HepG2 (cell line): ENCODE data around the gene SOCS1. TPM values are rescaled to one million over a fixed set of nuclear protein-coding genes. Genes with fewer than 3 reads are reported as not detected.

Source experiments
- ATAC-seq: fragments of 200-7000 bp; cut with Tn5 transposase; 3 replicates; pipeline ENCODE4 v1.9.1; 2020; ENCODE audit warnings: mild to moderate bottlenecking, moderate library complexity
- BruUV-seq: library from RNA; stranded (reverse); fragments of 400-500 nt; replicated peaks from 2 replicates; lab custom pipeline; 2021; lab: Mats Ljungman, UMichigan
- CTCF ChIA-PET: fragments of 300-600 bp; formaldehyde crosslinking; extraction: SDS; loops from one replicate; lab custom pipeline; 2021; ENCODE audit warnings: low total read pairs, inconsistent platforms, low intra/inter-chr PET ratio; lab: Yijun Ruan, JAX
- POLR2A ChIA-PET: fragments of 350-600 bp; sonication (Branson Sonifier 250); formaldehyde crosslinking; loops from one replicate; lab custom pipeline; 2020; ENCODE audit warnings: antibody characterized with exemption, inconsistent platforms; lab: Yijun Ruan, JAX
- DNase-seq: peaks from one replicate; pipeline ENCODE4 v3.0.0-alpha.2; 2015; ENCODE audit warnings: low spot score
- FAIRE-seq: peaks from 3 replicates; lab custom pipeline; 2011; peaks lifted over from hg19 to GRCh38; lab: Jason Lieb, UNC
- H2AFZ ChIP-seq: one replicate; pipeline ENCODE4 v1.6.1; 2011; ENCODE audit warnings: low read length, inconsistent platforms
- H3K27ac ChIP-seq: fragments of 300-600 bp; 3 replicates; pipeline ENCODE4 v1.8.0; 2011; ENCODE audit warnings: mixed run types, mild to moderate bottlenecking, mixed read lengths, low read length, inconsistent platforms; ENCODE audit not compliant: insufficient read depth; ENCODE audit errors: extremely low read length
- H3K27me3 ChIP-seq, 2 experiments: fragments of 200-600 bp in 1 of 2; 2 replicates in 1 of 2; 3 replicates in 1 of 2; pipeline versions ENCODE4 v1.6.0 to v1.8.0; 2011; ENCODE audit warnings: low read length in 2 of 2, mild to moderate bottlenecking in 2 of 2, moderate library complexity in 2 of 2, inconsistent platforms in 1 of 2; ENCODE audit not compliant: insufficient read depth in 2 of 2, control insufficient read depth in 1 of 2
- H3K36me3 ChIP-seq, 2 experiments: fragments of 200-600 bp in 1 of 2; replicated peaks in 1 of 2; 2 replicates in 1 of 2; 3 replicates in 1 of 2; pipeline versions ENCODE4 v1.5.1 to v1.8.0; 2011; ENCODE audit warnings: low read length in 2 of 2, inconsistent platforms in 1 of 2; ENCODE audit not compliant: insufficient read depth in 2 of 2, control insufficient read depth in 1 of 2
- H3K4me1 ChIP-seq: 2 replicates; pipeline ENCODE4 v1.5.1; 2012; ENCODE audit warnings: low read length, inconsistent platforms; ENCODE audit not compliant: insufficient read depth
- H3K4me2 ChIP-seq: 2 replicates; pipeline ENCODE4 v1.6.0; 2011; ENCODE audit warnings: low read depth, low read length, inconsistent platforms
- H3K4me3 ChIP-seq, 3 experiments: fragments of 200-600 bp in 1 of 3; sonication (generic), shearing (Covaris generic) in 1 of 3; replicated peaks in 1 of 3; 2 replicates each; pipeline ENCODE4 v1.5.1; 2011 to 2016; ENCODE audit warnings: low read length in 3 of 3, inconsistent platforms in 2 of 3, low read depth in 2 of 3, mild to moderate bottlenecking in 2 of 3, control low read depth in 1 of 3, mixed read lengths in 1 of 3; ENCODE audit not compliant: insufficient read depth in 1 of 3
- H3K79me2 ChIP-seq: one replicate; pipeline ENCODE4 v1.6.1; 2011; ENCODE audit warnings: low read length, inconsistent platforms; ENCODE audit not compliant: insufficient read depth
- H3K9ac ChIP-seq: 2 replicates; pipeline ENCODE4 v1.6.0; 2011; ENCODE audit warnings: mild to moderate bottlenecking, low read depth, low read length, inconsistent platforms; ENCODE audit not compliant: insufficient read depth
- H3K9me3 ChIP-seq: 2 replicates; pipeline ENCODE4 v1.5.1; 2012; ENCODE audit warnings: mild to moderate bottlenecking, low read length
- H4K20me1 ChIP-seq: 2 replicates; pipeline ENCODE4 v1.6.0; 2011; ENCODE audit warnings: inconsistent platforms, mild to moderate bottlenecking, low read length, moderate library complexity; ENCODE audit not compliant: insufficient read depth
- CSRNP1 ChIP-seq: sonication (generic); formaldehyde crosslinking; IDR thresholded peaks from 2 replicates; pipeline ENCODE4 v1.8.1; 2023; ENCODE audit warnings: mild to moderate bottlenecking, missing genetic modification reagents
- DNMT3B ChIP-seq: conservative IDR thresholded peaks from 2 replicates; pipeline ENCODE4 v1.6.1; 2016; ENCODE audit warnings: missing biosample characterization, control low read depth
- EZH2 ChIP-seq: conservative IDR thresholded peaks from 2 replicates; pipeline ENCODE4 v1.6.1; 2012; ENCODE audit warnings: mild to moderate bottlenecking, low read depth, low read length, moderate library complexity
- GZF1 ChIP-seq: sonication (generic); formaldehyde crosslinking; IDR thresholded peaks from 2 replicates; pipeline ENCODE4 v1.5.1; 2020; ENCODE audit warnings: mild to moderate bottlenecking, missing genetic modification reagents
- HINFP ChIP-seq: sonication (generic); formaldehyde crosslinking; IDR thresholded peaks from 2 replicates; pipeline ENCODE4 v1.4.0; 2020; ENCODE audit warnings: low read depth, mild to moderate bottlenecking, missing genetic modification reagents
- HNRNPL ChIP-seq: fragments of 200-400 bp; formaldehyde crosslinking; IDR thresholded peaks from 2 replicates; pipeline ENCODE4 v1.6.1; 2017; ENCODE audit warnings: mild to moderate bottlenecking, low read depth, low read length
- MAFG ChIP-seq: sonication (generic); formaldehyde crosslinking; IDR thresholded peaks from 2 replicates; pipeline ENCODE4 v1.5.1; 2020; ENCODE audit warnings: mild to moderate bottlenecking, missing genetic modification reagents
- NFYC ChIP-seq: IDR thresholded peaks from 2 replicates; pipeline ENCODE4 v1.6.1; 2016; ENCODE audit warnings: missing genetic modification reagents, missing compliant biosample characterization
- PHF8 ChIP-seq: sonication (generic); formaldehyde crosslinking; IDR thresholded peaks from 2 replicates; pipeline ENCODE4 v1.5.0; 2020; ENCODE audit warnings: missing genetic modification reagents
- RBM22 ChIP-seq: fragments of 200-400 bp; formaldehyde crosslinking; optimal IDR thresholded peaks from 2 replicates; pipeline ENCODE3; 2017; ENCODE audit warnings: mild to moderate bottlenecking, low read length, moderate library complexity
- TBX3 ChIP-seq: fragments of 450-650 bp; IDR thresholded peaks from 2 replicates; pipeline ENCODE4 v1.6.1; 2017; ENCODE audit warnings: antibody characterized with exemption, mild to moderate bottlenecking, inconsistent platforms, borderline replicate concordance
- ZBTB34 ChIP-seq: sonication (generic); formaldehyde crosslinking; IDR thresholded peaks from 2 replicates; pipeline ENCODE4 v1.8.0; 2022; ENCODE audit warnings: mild to moderate bottlenecking, missing genetic modification reagents
- ZFX ChIP-seq: sonication (generic); formaldehyde crosslinking; IDR thresholded peaks from 2 replicates; pipeline ENCODE4 v1.4.0; 2020; ENCODE audit warnings: mild to moderate bottlenecking, low read depth, missing genetic modification reagents, moderate library complexity
- ZFY ChIP-seq: sonication (generic); formaldehyde crosslinking; IDR thresholded peaks from 2 replicates; pipeline ENCODE4 v1.4.0; 2020; ENCODE audit warnings: missing genetic modification reagents
- ZNF317 ChIP-seq: sonication (generic); formaldehyde crosslinking; IDR thresholded peaks from 2 replicates; pipeline ENCODE4 v1.5.0; 2020; ENCODE audit warnings: mild to moderate bottlenecking, missing genetic modification reagents
- ZNF34 ChIP-seq: sonication (generic); formaldehyde crosslinking; IDR thresholded peaks from 2 replicates; pipeline ENCODE4 v1.4.0; 2020; ENCODE audit warnings: mild to moderate bottlenecking, missing genetic modification reagents, borderline replicate concordance
- ZNF451 ChIP-seq: sonication (generic); formaldehyde crosslinking; IDR thresholded peaks from 2 replicates; pipeline ENCODE4 v1.5.0; 2020; ENCODE audit warnings: mild to moderate bottlenecking, missing genetic modification reagents
- ZNF577 ChIP-seq: sonication (generic); formaldehyde crosslinking; IDR thresholded peaks from 2 replicates; pipeline ENCODE4 v1.4.0; 2020; ENCODE audit warnings: mild to moderate bottlenecking, low read depth, missing genetic modification reagents, borderline replicate concordance
- WGBS: methylation state at CpG from one replicate; pipeline ENCODE4 v1.1.6; 2017; ENCODE audit warnings: low lambda C conversion rate; 5-methylcytosine and 5-hydroxymethylcytosine counted together
- in situ Hi-C: cut with HindIII; loops from 2 replicates; pipeline ENCODE4 v1.10.0; 2017; ENCODE audit warnings: low pct_unique_long_range_greater_than_20kb; ENCODE audit not compliant: extremely low pct_ligation_motif_present
- intact Hi-C: fragments of 100-400 bp; cut with micrococcal nuclease; formaldehyde crosslinking; loops from one replicate; pipeline ENCODE4 v1.10.0; 2022; ENCODE audit not compliant: unreplicated experiment
- polyA plus RNA-seq, 8 experiments: library from polyadenylated mRNA; depleted of rRNA in 3 of 8; stranded (reverse) in 7 of 8; unstranded in 1 of 8; fragments of >200 nt; fragmentation: Illumina TruSeq in 4 of 8; extraction: Trizol in 4 of 8; gene quantifications; 2 replicates each; pipeline versions ENCODE4 v1.2.1 to v1.2.3, GENCODE V29; 2011 to 2016; ENCODE audit warnings: low read depth in 4 of 8, missing spikeins in 1 of 8, mixed read lengths in 1 of 8; ENCODE audit not compliant: insufficient read depth in 1 of 8
- total RNA-seq, 5 experiments: library from RNA; depleted of rRNA; stranded (reverse); fragments of >200 nt; fragmentation: Illumina TruSeq; extraction: Trizol; gene quantifications; 2 replicates each; pipeline ENCODE4 v1.2.3, GENCODE V29; 2016; ENCODE audit warnings: low read depth in 1 of 5

Gene SOCS1
- total and polyA plus RNA-seq, 2 of the 13 experiments (the other 11 are each of a cell fraction or from before 2014, with no cell fraction given), result 5.3 to 6.3 TPM

GRCh38 chr16:11283820-11284248, 27.8 kb upstream of the SOCS1 start (continued):
- TF ChIP-seq ZNF317 (CRISPR knock-in tag) (peak; percentile 60; the same call in 1 of the 2 replicates), CSRNP1 (CRISPR knock-in tag) (no peak)
- TF ChIP-seq, all 625 proteins: peak for 115

GRCh38 chr16:11280616-11281522, 24.9 kb upstream of the SOCS1 start, which contains the start of gene PRM1:
PRM1 (minus strand) TSS chr16:11281330; CDS start chr16:11281238, 92 bp downstream.
- no peak for ATAC-seq
- in situ Hi-C loops (no loop called here), intact Hi-C loops (loop anchor here (2.0 kb wide), 1 partner anchor 16 kb away; no protein-coding TSS in a partner anchor)
- Histone ChIP-seq H2AFZ (no peak within 1 kb of the TSS), H3K4me1 (peaks cover 98% of the 10 kb centered on the region), H3K79me2 (no peaks in the 10 kb centered on the region), H3K4me3 (peak within 1 kb of the TSS in 2 of 3 experiments; percentile 22 to 56; a peak in 2 of 6 replicates), H3K27ac (peak within 1 kb of the TSS; percentile 97), H3K27me3 (no peaks in the 10 kb centered on the region), H3K4me2 (peak within 1 kb of the TSS; percentile 86), H3K9me3 (no peaks in the 10 kb centered on the region), H4K20me1 (no peaks in the 10 kb centered on the region), H3K9ac (peak within 1 kb of the TSS; percentile 79), H3K36me3 (no peaks in the 10 kb centered on the region)
- BruUV-seq, result no TSS peak
- ChIA-PET POLR2A (interaction anchor here (2.2 to 14.0 kb wide), 5 partner anchors 16 to 83 kb away, joined by 9 to 351 read pairs (median 45); partner anchors contain the start of gene SOCS1), CTCF (no interaction called here)
- no peak for DNase-seq
- FAIRE-seq, result no peak
- 93% methylated on average over 25 of the region's 25 CpGs for WGBS
- TF ChIP-seq PHF8 (CRISPR knock-in tag) (no peak), GZF1 (0 out of 2 replicates have a peak, but pooled peaks have one; percentile 47), DNMT3B (CRISPR knock-in tag) (no peak), EZH2 (no peak), ZNF34 (CRISPR knock-in tag) (no peak), NFYC (CRISPR knock-in tag) (no peak), HNRNPL (peak; percentile 65; the same call in 1 of the 2 replicates), HINFP (CRISPR knock-in tag) (0 out of 2 replicates have a peak, but pooled peaks have one; percentile 48), ZFY (CRISPR knock-in tag) (peak; percentile 36; the same call in 1 of the 2 replicates), ZFX (peak; percentile 4; the same call in 1 of the 2 replicates), ZNF451 (CRISPR knock-in tag) (no peak), ZBTB34 (CRISPR knock-in tag) (no peak), ZNF577 (CRISPR knock-in tag) (no peak), RBM22 (no peak), TBX3 (no peak), MAFG (CRISPR knock-in tag) (no peak)
